ENCODE results near the gene THRB.

The THRB gene

GRCh38 chr3:24355806-24356205 is 138.8 kb downstream of the THRB start:
- no peak for DNase-seq (ENCODE audit: extremely low read depth, low read depth)
- TF ChIP-seq, protein P1, sequence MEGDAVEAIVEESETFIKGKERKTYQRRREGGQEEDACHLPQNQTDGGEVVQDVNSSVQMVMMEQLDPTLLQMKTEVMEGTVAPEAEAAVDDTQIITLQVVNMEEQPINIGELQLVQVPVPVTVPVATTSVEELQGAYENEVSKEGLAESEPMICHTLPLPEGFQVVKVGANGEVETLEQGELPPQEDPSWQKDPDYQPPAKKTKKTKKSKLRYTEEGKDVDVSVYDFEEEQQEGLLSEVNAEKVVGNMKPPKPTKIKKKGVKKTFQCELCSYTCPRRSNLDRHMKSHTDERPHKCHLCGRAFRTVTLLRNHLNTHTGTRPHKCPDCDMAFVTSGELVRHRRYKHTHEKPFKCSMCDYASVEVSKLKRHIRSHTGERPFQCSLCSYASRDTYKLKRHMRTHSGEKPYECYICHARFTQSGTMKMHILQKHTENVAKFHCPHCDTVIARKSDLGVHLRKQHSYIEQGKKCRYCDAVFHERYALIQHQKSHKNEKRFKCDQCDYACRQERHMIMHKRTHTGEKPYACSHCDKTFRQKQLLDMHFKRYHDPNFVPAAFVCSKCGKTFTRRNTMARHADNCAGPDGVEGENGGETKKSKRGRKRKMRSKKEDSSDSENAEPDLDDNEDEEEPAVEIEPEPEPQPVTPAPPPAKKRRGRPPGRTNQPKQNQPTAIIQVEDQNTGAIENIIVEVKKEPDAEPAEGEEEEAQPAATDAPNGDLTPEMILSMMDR (IDR thresholded peaks at IDR 0.05; ENCODE audit: low read depth, low read length, missing control alignments) = no peak
- H3K4me3 ChIP-seq (replicated peaks; ENCODE audit: low read depth, low read length) = no peak overlapping the region

GRCh38 chr3:24354230-24354629 is 140.4 kb downstream of the THRB start:
- no peak overlapping the region for H3K4me3 ChIP-seq (replicated peaks; ENCODE audit: low read depth, low read length)
- DNase-seq (ENCODE audit: extremely low read depth, low read depth) = no peak
- TF ChIP-seq, protein P1 (IDR thresholded peaks at IDR 0.05; ENCODE audit: low read depth, low read length, missing control alignments) = no peak

DNA sequence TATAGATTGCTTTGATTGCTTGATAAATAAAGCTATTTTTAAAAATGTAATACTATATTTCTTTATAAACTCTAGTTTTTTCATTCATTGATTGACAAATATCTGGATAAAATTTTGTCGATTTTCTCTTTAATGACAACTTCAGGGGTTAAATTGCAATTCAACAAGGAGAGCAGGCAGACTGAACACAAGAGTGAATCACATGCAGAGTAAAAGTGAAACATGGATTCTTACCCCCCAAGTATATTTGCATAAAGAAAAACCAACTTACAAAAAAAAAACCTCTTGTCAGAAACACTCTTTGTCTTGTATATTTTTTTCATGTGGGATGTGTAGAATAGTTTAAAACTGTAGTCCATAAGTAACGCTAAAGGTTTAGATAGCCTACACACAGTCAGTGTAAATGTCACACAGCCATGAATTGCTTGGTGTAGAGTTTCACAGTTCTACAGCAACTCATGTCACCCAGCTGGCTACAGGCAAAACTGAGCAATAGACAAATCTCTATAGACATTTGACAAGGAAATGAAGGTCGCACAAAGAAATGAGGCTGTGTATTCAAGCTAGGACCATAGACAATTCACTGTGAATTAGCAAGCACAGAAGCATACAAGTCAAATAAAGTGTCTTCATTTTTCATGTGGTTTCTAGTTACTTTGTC is 141.6 kb downstream of the THRB start:
- no peak overlapping the region for H3K4me3 ChIP-seq (replicated peaks; ENCODE audit: low read depth, low read length)
- no peak for DNase-seq (ENCODE audit: extremely low read depth, low read depth)
- TF ChIP-seq, protein P1 (IDR thresholded peaks at IDR 0.05; ENCODE audit: low read depth, low read length, missing control alignments) = no peak

GRCh38 chr3:24351779-24352469 is 142.7 kb downstream of the THRB start:
- TF ChIP-seq, protein P1 (IDR thresholded peaks at IDR 0.05; ENCODE audit: low read depth, low read length, missing control alignments) = no peak
- no peak for DNase-seq (ENCODE audit: extremely low read depth, low read depth)

GRCh38 chr3:24349367-24350019 is 145.2 kb downstream of the THRB start:
- no peak overlapping the region for H3K4me3 ChIP-seq (replicated peaks; ENCODE audit: low read depth, low read length)
- DNase-seq (ENCODE audit: extremely low read depth, low read depth) = no peak
- TF ChIP-seq, protein P1 (IDR thresholded peaks at IDR 0.05; ENCODE audit: low read depth, low read length, missing control alignments) = no peak

More at GRCh38 chr3:24351779-24352469, 142.7 kb downstream of the THRB start:
- no peak overlapping the region for H3K4me3 ChIP-seq (replicated peaks; ENCODE audit: low read depth, low read length)

DNA sequence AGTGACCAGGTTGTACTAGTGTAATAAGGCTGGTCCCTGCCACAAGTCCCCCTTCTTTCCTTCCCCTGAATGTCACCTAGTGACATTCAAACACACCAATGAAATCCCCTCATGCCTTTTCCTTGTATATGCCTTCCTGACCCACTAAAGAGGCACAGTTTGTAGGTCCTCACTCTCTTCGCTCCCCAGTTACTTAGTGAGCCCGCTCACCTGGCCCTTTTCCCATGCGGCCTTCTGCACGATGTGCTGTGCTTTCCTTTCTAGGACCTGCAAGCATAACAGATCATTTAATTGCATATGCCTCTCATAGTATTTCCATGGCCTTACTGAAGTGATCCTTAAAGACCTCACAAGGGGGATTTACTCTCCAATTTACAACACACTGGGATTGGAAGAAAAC is 146.3 kb downstream of the THRB start:
- H3K4me3 ChIP-seq (replicated peaks; ENCODE audit: low read depth, low read length) = no peak overlapping the region
- no peak for DNase-seq (ENCODE audit: extremely low read depth, low read depth)
- TF ChIP-seq, protein P1 (IDR thresholded peaks at IDR 0.05; ENCODE audit: low read depth, low read length, missing control alignments) = no peak
